A673 (cell line): ENCODE results near the gene IRX3. TPM values are rescaled to one million over a fixed set of nuclear protein-coding genes. Genes with fewer than 3 reads are reported as not detected.

Source experiments
- BruUV-seq: library from RNA; stranded (reverse); fragments of 400-500 nt; replicated peaks from 2 replicates; lab custom pipeline; 2021; lab: Mats Ljungman, UMichigan
- CTCF ChIA-PET: fragments of 300-600 bp; sonication (Branson Sonifier 250); formaldehyde crosslinking; loops from one replicate; lab custom pipeline; 2022; ENCODE audit warnings: antibody characterized with exemption; lab: Charles Lee
- POLR2A ChIA-PET: fragments of 300-600 bp; sonication (Branson Sonifier 250); formaldehyde crosslinking; loops from one replicate; lab custom pipeline; 2022; ENCODE audit warnings: antibody characterized with exemption; ENCODE audit not compliant: low non-redundant PET; lab: Charles Lee
- DNase-seq: peaks from one replicate; pipeline ENCODE4 v3.0.0-alpha.2; 2015; ENCODE audit warnings: low spot score
- H3K27ac ChIP-seq: fragments of 200-600 bp; sonication (generic); 2 replicates; pipeline ENCODE4 v1.5.1; 2016; ENCODE audit warnings: mixed run types, low read depth, mild to moderate bottlenecking, mixed read lengths, antibody characterized with exemption, low read length; ENCODE audit not compliant: poor library complexity, severe bottlenecking
- H3K27me3 ChIP-seq: fragments of 200-600 bp; sonication (generic); replicated peaks from 2 replicates; pipeline ENCODE4 v1.6.1; 2017; ENCODE audit warnings: mixed run types, low read depth, mild to moderate bottlenecking, mixed read lengths, antibody characterized with exemption, low read length; ENCODE audit not compliant: insufficient read depth, poor library complexity
- H3K36me3 ChIP-seq: fragments of 200-600 bp; sonication (generic); 2 replicates; pipeline ENCODE4 v1.6.1; 2016; ENCODE audit warnings: mixed run types, mild to moderate bottlenecking, mixed read lengths, antibody characterized with exemption, low read length; ENCODE audit not compliant: insufficient read depth, poor library complexity, severe bottlenecking
- H3K4me1 ChIP-seq: fragments of 200-600 bp; sonication (generic); 2 replicates; pipeline ENCODE4 v1.6.1; 2017; ENCODE audit warnings: mixed run types, mild to moderate bottlenecking, mixed read lengths, antibody characterized with exemption, low read length; ENCODE audit not compliant: insufficient read depth, poor library complexity, severe bottlenecking
- H3K4me3 ChIP-seq: fragments of 200-600 bp; sonication (generic); 2 replicates; pipeline ENCODE4 v1.5.1; 2016; ENCODE audit warnings: low read depth, mixed run types, mild to moderate bottlenecking, mixed read lengths, low read length; ENCODE audit not compliant: poor library complexity, severe bottlenecking
- H3K9me3 ChIP-seq: fragments of 200-600 bp; sonication (generic); 2 replicates; pipeline ENCODE4 v1.6.1; 2016; ENCODE audit warnings: mixed run types, low read depth, mild to moderate bottlenecking, mixed read lengths, antibody characterized with exemption, low read length; ENCODE audit not compliant: poor library complexity, severe bottlenecking
- EZH2 ChIP-seq: fragments of 200-600 bp; sonication (generic); IDR thresholded peaks from 2 replicates; pipeline ENCODE4 v1.6.1; 2017; ENCODE audit warnings: borderline replicate concordance, low read depth, mild to moderate bottlenecking, mixed read lengths, antibody characterized with exemption, low read length; ENCODE audit not compliant: poor library complexity, severe bottlenecking
- intact Hi-C: fragments of 100-400 bp; cut with micrococcal nuclease; formaldehyde crosslinking; loops from one replicate; pipeline ENCODE4 v1.10.0; 2022; ENCODE audit not compliant: unreplicated experiment
- total RNA-seq: library from RNA; stranded (reverse); gene quantifications from 2 replicates; pipeline ENCODE4 v1.2.3, GENCODE V29; 2021
- TF ChIP-seq, protein P1 (sequence below): fragments of 300-800, 200-600 bp; sonication (generic); conservative IDR thresholded peaks from 2 replicates; pipeline ENCODE4 v1.5.1; 2017; ENCODE audit warnings: low read depth, mild to moderate bottlenecking, antibody characterized with exemption, low read length, moderate library complexity, mixed read lengths

The IRX3 gene
- total RNA-seq, 1 experiment from 2014 or later: 22.9 TPM

DNA sequence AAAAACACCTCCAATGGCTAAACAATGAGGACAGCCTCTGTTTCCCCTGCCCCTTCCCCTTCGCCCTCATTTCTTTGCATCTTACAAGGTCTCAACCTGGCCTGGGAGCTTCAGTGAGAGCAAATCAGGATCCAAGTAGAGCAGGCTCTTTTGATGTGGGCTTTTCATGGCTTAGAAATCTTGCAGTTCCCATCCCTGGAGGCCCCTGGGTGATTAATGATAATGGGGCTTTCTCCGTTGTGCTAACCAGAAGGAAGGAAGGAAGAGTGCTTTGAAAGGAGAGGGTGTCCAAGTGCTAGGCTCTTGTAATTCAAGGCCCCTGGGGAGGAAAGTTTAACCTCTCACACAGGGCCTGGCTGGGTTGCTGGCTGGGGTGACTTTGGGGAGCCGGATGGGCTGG is 18.5 kb upstream of the IRX3 start:
- no peaks in the 10 kb centered on the region for H3K36me3 ChIP-seq
- no peak overlapping the region for H3K4me3 ChIP-seq
- ChIA-PET POLR2A (no interaction called here), CTCF (no interaction called here)
- BruUV-seq: no TSS peak
- no peak for TF ChIP-seq EZH2
- TF ChIP-seq, protein P1, sequence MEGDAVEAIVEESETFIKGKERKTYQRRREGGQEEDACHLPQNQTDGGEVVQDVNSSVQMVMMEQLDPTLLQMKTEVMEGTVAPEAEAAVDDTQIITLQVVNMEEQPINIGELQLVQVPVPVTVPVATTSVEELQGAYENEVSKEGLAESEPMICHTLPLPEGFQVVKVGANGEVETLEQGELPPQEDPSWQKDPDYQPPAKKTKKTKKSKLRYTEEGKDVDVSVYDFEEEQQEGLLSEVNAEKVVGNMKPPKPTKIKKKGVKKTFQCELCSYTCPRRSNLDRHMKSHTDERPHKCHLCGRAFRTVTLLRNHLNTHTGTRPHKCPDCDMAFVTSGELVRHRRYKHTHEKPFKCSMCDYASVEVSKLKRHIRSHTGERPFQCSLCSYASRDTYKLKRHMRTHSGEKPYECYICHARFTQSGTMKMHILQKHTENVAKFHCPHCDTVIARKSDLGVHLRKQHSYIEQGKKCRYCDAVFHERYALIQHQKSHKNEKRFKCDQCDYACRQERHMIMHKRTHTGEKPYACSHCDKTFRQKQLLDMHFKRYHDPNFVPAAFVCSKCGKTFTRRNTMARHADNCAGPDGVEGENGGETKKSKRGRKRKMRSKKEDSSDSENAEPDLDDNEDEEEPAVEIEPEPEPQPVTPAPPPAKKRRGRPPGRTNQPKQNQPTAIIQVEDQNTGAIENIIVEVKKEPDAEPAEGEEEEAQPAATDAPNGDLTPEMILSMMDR: no peak
- no peak for DNase-seq
- no peaks in the 10 kb centered on the region for H3K9me3 ChIP-seq
- intact Hi-C loops: no loop called here
- H3K4me1 ChIP-seq: no peaks in the 10 kb centered on the region
- no peaks in the 10 kb centered on the region for H3K27me3 ChIP-seq
- no peak overlapping the region for H3K27ac ChIP-seq

- intact Hi-C loops: no loop called here
- Histone ChIP-seq H3K4me1 (no peaks in the 10 kb centered on the region), H3K9me3 (no peaks in the 10 kb centered on the region), H3K36me3 (no peaks in the 10 kb centered on the region), H3K27ac (no peak overlapping the region), H3K4me3 (no peak overlapping the region), H3K27me3 (no peaks in the 10 kb centered on the region)
- CTCF ChIA-PET: no interaction called here
- no TSS peak for BruUV-seq
- no peak for DNase-seq
- POLR2A ChIA-PET: no interaction called here
- TF ChIP-seq, protein P1: no peak
- no peak for TF ChIP-seq EZH2
Observed at GRCh38 chr16:54303613-54304012, 17.0 kb upstream of the IRX3 start.

- POLR2A ChIA-PET: no interaction called here
- no TSS peak for BruUV-seq
- CTCF ChIA-PET: no interaction called here
- DNase-seq: no peak
- H3K36me3 ChIP-seq: no peaks in the 10 kb centered on the region
- H3K4me1 ChIP-seq: no peaks in the 10 kb centered on the region
- intact Hi-C loops: no loop called here
- no peak for TF ChIP-seq EZH2
- TF ChIP-seq, protein P1: no peak
- H3K27ac ChIP-seq: no peak overlapping the region
- H3K27me3 ChIP-seq: no peaks in the 10 kb centered on the region
- H3K9me3 ChIP-seq: no peaks in the 10 kb centered on the region
- H3K4me3 ChIP-seq: no peak overlapping the region
Observed at GRCh38 chr16:54297154-54297553, 10.6 kb upstream of the IRX3 start.
